Muscle layer of duodenum (tissue), 2 donors: ENCODE data around the gene UFSP1.
A peak's percentile ranks its signal among the peaks of the same experiment; 100 is the strongest.
"Not testable (repeated sequence)": the region's sequence is repeated elsewhere in the genome, so short reads cannot be mapped to it uniquely, and the experiment has no call there.

ENCODE experiments used
- H3K27ac ChIP-seq: one replicate; pipeline ENCODE4 v1.7.0; 2013; ENCODE audit warnings: mild to moderate bottlenecking, low read length
- H3K27me3 ChIP-seq: one replicate; pipeline ENCODE4 v1.7.0; 2013; ENCODE audit warnings: low read depth, mild to moderate bottlenecking, control low read depth, low read length
- H3K36me3 ChIP-seq, 2 donors: one replicate each; pipeline ENCODE4 v1.7.0; 2013; ENCODE audit warnings: low read length in 2 of 2, control low read depth in 1 of 2, mild to moderate bottlenecking in 1 of 2; ENCODE audit not compliant: insufficient read depth in 2 of 2, control insufficient read depth in 1 of 2
- H3K4me1 ChIP-seq, 2 donors: one replicate each; pipeline ENCODE4 v1.7.0; 2013; ENCODE audit warnings: low read length in 2 of 2, mild to moderate bottlenecking in 2 of 2, control low read depth in 1 of 2, moderate library complexity in 1 of 2; ENCODE audit not compliant: insufficient read depth in 2 of 2, control insufficient read depth in 1 of 2
- H3K4me3 ChIP-seq, 2 donors: one replicate each; pipeline ENCODE4 v1.7.0; 2013; ENCODE audit warnings: low read length in 2 of 2, low read depth in 1 of 2, mild to moderate bottlenecking in 1 of 2
- H3K9me3 ChIP-seq, 2 donors: one replicate each; pipeline ENCODE4 v1.7.0; 2013; ENCODE audit warnings: low read length in 2 of 2, control low read depth in 1 of 2, mild to moderate bottlenecking in 1 of 2; ENCODE audit not compliant: control insufficient read depth in 1 of 2
- donor health status: healthy.

The UFSP1 gene

DNA sequence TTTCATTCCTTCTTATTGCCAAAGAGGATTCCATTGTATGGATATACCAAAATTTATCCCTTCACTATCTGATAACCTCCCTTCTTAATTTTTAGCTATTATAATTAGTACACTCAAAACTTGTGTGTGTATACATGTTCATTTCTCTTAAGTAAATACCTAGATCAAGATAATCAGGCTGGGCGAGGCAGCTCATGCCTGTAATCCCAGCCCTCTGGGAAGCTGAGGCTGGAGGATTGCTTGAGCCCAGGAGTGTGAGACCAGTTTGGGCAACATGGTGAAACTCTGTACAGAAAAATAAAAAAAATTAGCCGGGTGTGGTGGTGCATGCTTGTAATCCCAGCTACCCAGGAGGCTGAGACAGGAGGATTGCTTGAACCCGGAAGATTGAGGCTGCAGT lies 22.0 kb upstream of the UFSP1 start:
- Histone ChIP-seq H3K4me1 (no peaks in the 10 kb centered on the region), H3K27me3 (no peaks in the 10 kb centered on the region), H3K27ac (no peak overlapping the region), H3K9me3 (no peaks in the 10 kb centered on the region), H3K36me3 (no peaks in the 10 kb centered on the region), H3K4me3 (no peak overlapping the region)

DNA sequence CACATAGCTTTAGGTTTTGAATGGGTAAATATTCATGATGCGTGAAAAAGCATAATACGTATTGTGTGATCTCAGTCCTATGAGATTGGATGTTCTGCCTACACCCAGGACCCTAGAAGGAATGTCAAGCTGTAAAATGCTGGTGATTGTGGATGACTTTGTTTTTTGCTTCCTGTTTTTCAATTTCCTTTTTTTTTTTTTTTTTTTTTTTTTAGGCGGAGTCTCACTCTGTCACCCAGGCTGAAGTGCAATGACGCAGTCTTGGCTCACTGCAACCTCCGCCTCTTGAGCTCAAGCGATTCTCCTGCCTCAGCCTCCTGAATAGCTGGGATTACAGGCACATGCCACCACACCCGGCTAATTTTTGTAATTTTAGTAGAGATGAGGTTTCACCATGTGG lies 20.9 kb upstream of the UFSP1 start:
- H3K27ac ChIP-seq, H3K4me3 ChIP-seq, H3K9me3 ChIP-seq, H3K27me3 ChIP-seq, H3K36me3 ChIP-seq, H3K4me1 ChIP-seq: not testable (repeated sequence)

DNA sequence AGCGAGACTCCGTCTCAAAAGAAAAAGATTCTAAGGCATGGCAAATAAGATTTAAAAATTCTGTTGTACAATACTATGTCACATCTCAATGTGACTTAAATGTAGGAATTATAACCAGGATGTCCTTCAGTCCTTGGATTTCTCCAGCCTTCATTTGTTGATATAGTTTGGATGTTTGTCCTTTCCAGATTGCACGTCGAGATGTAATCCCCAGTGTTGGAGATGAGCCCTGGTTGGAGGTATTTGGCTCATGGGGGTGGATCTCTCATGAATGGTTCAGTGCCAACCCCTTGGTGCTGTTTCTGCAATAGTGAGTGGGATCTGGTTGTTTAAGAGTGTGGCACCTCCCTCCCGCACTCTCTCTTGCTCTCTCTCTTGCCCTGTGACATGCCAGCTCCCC lies 19.0 kb upstream of the UFSP1 start:
- Histone ChIP-seq H3K9me3 (peaks cover 0 to 2% of the 10 kb centered on the region in 2 donors), H3K36me3 (no peaks in the 10 kb centered on the region), H3K27ac (no peak overlapping the region), H3K4me1 (no peaks in the 10 kb centered on the region), H3K27me3 (no peaks in the 10 kb centered on the region), H3K4me3 (no peak overlapping the region)

DNA sequence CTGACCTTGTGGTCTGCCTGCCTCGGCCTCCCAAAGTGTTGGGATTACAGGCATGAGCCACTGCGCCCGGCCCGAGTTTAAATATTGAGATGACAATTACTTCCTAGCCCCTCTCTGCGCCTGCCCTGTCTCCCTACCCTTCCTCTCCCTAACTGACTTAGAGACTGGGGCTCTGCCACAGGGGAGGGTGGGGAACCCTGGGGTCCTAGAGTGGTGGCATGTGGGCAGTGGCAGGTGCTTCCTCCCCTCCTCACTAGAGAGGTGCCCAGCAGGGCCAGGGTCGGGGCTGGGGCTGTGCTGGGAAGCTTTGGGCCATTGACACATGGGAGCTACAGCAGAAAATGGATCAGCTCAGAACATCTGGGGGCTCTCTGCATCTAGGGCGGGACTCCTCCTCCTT lies 13.1 kb upstream of the UFSP1 start:
- Histone ChIP-seq H3K9me3 (peaks cover 0 to 2% of the 10 kb centered on the region in 2 donors), H3K4me1 (no peaks in the 10 kb centered on the region), H3K27me3 (no peaks in the 10 kb centered on the region), H3K27ac (no peak overlapping the region), H3K4me3 (no peak overlapping the region), H3K36me3 (no peaks in the 10 kb centered on the region)

DNA sequence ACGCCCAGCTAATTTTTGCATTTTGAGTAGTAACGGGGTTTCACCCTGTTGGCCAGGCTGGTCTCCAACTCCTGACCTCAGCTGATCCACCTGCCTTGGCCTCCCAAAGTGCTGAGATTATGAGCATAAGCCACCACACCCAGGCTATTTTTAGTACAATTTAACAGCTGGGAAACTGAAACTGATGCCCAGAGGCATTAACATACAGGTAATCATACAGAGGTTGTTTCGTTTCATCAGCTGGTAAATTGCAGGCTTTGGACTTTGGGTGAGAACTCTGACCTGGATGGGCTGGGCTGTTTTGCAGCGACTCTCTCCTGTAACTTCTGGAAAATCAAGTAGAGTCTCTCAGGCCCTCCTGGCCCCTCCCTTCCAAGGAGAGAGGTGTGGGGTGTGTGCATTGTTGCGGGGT lies 12.4 kb upstream of the UFSP1 start:
- peaks cover 0 to 5% of the 10 kb centered on the region in 2 donors for H3K4me1 ChIP-seq
- H3K27me3 ChIP-seq, result no peaks in the 10 kb centered on the region
- H3K36me3 ChIP-seq, result no peaks in the 10 kb centered on the region
- no peak overlapping the region for H3K27ac ChIP-seq
- peaks cover 0 to 2% of the 10 kb centered on the region in 2 donors for H3K9me3 ChIP-seq
- H3K4me3 ChIP-seq, result no peak overlapping the region

DNA sequence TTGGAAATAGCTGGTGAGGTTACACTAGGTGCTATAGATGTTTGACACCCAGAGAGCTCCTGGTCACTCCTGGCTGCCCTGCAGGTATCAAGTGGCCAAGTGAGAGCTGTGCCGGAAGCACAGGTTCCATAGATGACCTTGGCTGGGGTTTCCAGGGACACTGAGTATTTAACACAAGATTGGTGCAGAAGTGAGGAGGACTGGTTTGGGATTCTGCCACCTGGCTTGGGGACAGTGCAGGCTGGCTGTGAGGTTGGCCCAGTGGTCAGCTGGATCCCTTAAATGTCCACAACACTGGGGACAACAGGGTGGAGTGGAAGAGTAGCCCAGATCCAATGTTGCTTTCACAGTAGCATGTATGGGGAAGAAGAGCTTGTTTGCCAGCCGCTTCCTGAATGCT lies 11.5 kb upstream of the UFSP1 start:
- Histone ChIP-seq H3K4me3 (no peak overlapping the region), H3K27ac (no peak overlapping the region), H3K9me3 (no peaks in the 10 kb centered on the region), H3K27me3 (peaks cover 5% of the 10 kb centered on the region), H3K4me1 (peaks cover 0 to 12% of the 10 kb centered on the region in 2 donors), H3K36me3 (no peaks in the 10 kb centered on the region)

DNA sequence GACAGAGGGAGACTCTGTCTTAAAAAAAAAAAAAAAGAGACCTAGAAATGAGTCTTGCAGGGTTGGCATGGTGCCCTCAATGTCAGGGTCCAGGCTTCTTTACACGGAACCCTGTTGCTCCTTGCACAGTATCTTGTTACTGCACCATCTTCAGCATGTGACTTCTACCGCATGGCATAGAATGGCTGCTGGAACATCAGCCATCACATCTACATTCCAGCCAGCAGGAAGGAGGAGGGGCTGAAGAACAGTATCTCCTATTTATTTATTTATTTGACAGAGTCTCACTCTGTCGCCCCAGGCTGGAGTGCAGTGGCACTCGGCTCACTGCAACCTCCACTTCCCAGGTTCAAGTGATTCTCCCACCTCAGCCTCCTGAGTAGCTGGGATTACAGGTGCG lies 9.9 kb upstream of the UFSP1 start:
- Histone ChIP-seq H3K9me3 (no peaks in the 10 kb centered on the region), H3K36me3 (no peaks in the 10 kb centered on the region), H3K4me1 (peaks cover 0 to 22% of the 10 kb centered on the region in 2 donors), H3K27me3 (peaks cover 6% of the 10 kb centered on the region), H3K4me3 (no peak overlapping the region), H3K27ac (no peak overlapping the region)

DNA sequence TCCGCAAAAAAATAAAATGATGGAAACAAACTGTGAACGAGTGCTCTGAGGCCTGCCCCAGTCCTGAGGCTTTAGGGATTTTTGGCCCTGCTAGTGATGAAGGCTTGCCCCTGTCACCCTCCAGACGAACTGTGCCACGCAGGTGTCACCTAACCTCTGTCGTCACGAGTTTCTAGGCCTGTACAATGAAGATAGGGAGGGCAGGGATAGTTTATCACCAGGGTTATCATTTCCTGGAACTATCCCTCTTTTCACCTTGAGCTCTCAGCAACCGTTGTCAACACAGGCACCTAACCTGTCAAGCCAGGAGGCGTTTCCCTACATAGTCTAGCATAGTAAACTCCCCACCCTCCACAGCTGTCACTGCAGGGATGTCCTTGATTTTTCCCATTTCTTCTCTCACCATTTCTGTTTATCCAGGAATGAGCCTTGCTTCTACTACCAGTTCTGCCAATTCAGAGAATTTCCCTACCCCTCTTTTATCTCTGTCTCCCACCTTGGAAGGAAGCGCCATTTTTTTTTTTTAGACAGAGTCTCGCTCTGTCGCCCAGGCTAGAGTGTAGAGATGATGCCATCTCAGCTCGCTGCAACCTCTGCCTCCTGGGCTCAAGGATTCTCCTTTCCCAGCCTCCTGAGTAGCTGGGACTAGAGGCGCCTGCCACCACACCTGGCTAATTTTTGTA lies 8.4 kb upstream of the UFSP1 start:
- Histone ChIP-seq H3K9me3 (no peaks in the 10 kb centered on the region), H3K27me3 (peaks cover 6% of the 10 kb centered on the region), H3K4me3 (no peak overlapping the region), H3K4me1 (peaks cover 0 to 22% of the 10 kb centered on the region in 2 donors), H3K27ac (no peak overlapping the region), H3K36me3 (no peaks in the 10 kb centered on the region)

DNA sequence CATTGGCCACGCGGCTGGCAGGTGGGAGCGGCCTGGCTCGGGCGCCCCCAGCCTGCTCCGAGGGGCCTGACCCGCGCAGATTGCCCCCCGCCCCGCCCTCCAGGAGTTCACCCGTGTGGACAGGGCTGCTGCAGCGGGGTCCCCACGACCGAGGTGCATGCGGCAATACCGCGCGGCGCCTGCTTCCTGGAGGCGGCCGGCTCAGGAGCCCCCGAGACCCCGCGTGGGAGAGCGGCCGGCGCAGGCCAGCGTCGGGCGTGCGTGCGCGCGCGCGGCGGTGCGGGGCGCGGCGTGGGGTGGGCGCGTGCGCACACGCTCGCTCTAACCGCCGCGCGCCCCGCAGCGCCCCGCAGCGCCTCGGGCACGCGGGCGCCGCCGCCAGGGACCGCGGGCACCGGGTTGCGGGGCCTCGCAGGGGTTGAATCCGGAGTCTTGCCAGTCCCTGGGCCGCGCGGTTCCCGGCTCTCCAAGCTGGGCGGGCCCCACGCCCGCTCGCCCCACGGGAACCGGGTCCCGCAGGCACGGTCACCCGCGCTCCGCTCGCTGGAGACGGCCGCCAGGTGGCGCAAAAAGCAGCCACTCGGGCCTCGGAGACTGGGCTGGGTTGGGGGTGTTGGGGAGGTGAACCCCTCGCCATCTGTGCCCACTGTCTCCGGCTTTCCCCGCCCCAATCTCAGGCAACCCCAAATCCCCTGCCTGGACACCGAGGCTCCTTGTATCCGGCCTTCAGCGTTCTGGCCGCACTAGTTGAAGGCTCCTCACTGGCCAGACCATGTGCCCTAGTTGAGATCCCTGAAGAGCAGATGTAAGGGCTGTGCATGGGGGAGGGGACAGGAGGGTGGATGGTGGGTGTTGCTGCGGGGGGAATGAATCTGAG lies 7.5 kb upstream of the UFSP1 start:
- Histone ChIP-seq H3K4me1 (peaks cover 0 to 22% of the 10 kb centered on the region in 2 donors), H3K27me3 (peaks cover 6% of the 10 kb centered on the region), H3K9me3 (no peaks in the 10 kb centered on the region), H3K4me3 (peak overlapping the region; percentile 26 to 49), H3K27ac (no peak overlapping the region), H3K36me3 (no peaks in the 10 kb centered on the region)

DNA sequence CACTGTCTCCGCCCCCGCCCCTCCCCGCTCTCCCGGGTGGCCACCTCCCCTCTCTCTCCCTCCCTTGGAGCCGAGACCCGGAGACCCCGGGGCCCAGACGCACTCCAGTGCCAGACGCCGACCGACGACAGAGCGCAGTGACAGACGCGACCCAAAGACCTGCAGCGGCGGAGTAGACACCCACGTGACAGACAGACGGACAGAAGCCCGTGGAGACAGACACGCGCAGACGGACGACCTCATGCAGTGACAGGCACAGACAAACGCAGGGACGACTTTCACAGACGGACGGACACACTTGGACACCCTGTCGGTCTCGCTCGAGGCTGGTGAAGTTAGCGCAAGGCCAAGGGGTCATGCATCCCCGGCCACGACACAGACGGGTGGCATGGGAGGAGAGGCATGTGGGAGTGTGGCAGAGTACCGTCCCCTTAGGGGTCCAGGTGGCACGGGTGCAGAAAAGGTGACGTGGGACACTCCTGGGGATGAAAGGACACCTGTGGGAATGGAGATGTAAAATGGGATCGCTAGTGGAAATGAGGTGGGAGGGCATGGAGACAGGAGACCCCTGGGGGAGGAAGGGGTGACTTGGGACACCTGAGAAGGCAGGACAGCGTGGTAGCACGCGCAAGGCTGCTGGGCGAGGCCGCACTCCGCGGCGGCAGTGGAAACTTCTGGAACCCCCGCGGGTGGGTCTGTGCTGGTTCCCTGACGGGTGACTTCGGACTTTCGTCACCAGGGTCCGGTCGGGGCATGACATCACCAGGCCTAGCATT lies 6.6 kb upstream of the UFSP1 start:
- H3K4me3 ChIP-seq, result peak overlapping the region in 1 of 2 donors; percentile 18
- H3K9me3 ChIP-seq, result no peaks in the 10 kb centered on the region
- H3K27ac ChIP-seq, result no peak overlapping the region
- H3K36me3 ChIP-seq, result no peaks in the 10 kb centered on the region
- H3K4me1 ChIP-seq, result peaks cover 0 to 24% of the 10 kb centered on the region in 2 donors
- peaks cover 6% of the 10 kb centered on the region for H3K27me3 ChIP-seq

DNA sequence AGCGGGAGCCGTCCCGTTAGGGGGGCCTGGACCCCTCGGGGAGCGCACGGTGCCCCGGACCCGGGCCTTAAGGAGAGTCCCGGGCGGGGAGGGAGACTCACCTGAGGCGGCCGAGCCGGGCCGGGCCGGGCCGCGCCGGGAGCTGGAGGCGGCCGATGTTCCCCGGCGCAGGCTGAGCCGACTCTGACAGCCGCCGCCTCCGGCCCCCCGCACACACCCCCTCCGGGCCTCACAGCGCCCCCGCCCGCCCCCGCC lies 6.1 kb upstream of the UFSP1 start, which contains the start of gene ACHE:
ACHE (minus strand) TSS at position 188 of the 255 bp plus-strand sequence. CDS start 1,656 bp downstream, outside the sequence.
- H3K4me3 ChIP-seq, result peak within 1 kb of the TSS; percentile 21 to 66
- H3K27ac ChIP-seq, result no peak within 1 kb of the TSS
- H3K36me3 ChIP-seq, result no peaks in the 10 kb centered on the region
- no peaks in the 10 kb centered on the region for H3K9me3 ChIP-seq
- peaks cover 2 to 28% of the 10 kb centered on the region in 2 donors for H3K4me1 ChIP-seq
- H3K27me3 ChIP-seq, result peaks cover 6% of the 10 kb centered on the region
